ENCODE measurements around the gene CAT.

The CAT gene
- 26.7 to 64.1 (median 48.8) reads per million in 3 donors for total RNA-seq

GRCh38 chr11:34438529-34439507 is at the start of gene CAT:
TSS of gene CAT (plus strand) at chr11:34438934. CDS start at chr11:34439014, 80 bp downstream.
- H3K27ac ChIP-seq (ENCODE audit: insufficient read depth, low read length, poor library complexity, severe bottlenecking): peak within 1 kb of the TSS; percentile 82
- H3K27me3 ChIP-seq (replicated peaks; ENCODE audit: control insufficient read depth, insufficient read depth, low read length, poor library complexity, severe bottlenecking): no peaks in the 10 kb centered on the region
- peaks cover 6% of the 10 kb centered on the region for H3K4me1 ChIP-seq (ENCODE audit: control insufficient read depth, insufficient read depth, low read length, poor library complexity, severe bottlenecking)
- H3K9me3 ChIP-seq (ENCODE audit: control insufficient read depth, low read length): no peaks in the 10 kb centered on the region
- H3K36me3 ChIP-seq (ENCODE audit: control insufficient read depth, insufficient read depth, low read length): no peaks in the 10 kb centered on the region
- peak within 1 kb of the TSS; percentile 82 for H3K4me3 ChIP-seq (ENCODE audit: insufficient read depth, low read depth, low read length, poor library complexity, severe bottlenecking)
- peak; percentile 91 to 96 (median 95) for DNase-seq

- no peak for DNase-seq
- Histone ChIP-seq H3K27me3 (replicated peaks; ENCODE audit: control insufficient read depth, insufficient read depth, low read length, poor library complexity, severe bottlenecking) (no peaks in the 10 kb centered on the region), H3K4me1 (ENCODE audit: control insufficient read depth, insufficient read depth, low read length, poor library complexity, severe bottlenecking) (no peaks in the 10 kb centered on the region), H3K4me3 (ENCODE audit: insufficient read depth, low read depth, low read length, poor library complexity, severe bottlenecking) (no peak overlapping the region), H3K9me3 (ENCODE audit: control insufficient read depth, low read length) (no peaks in the 10 kb centered on the region), H3K27ac (ENCODE audit: insufficient read depth, low read length, poor library complexity, severe bottlenecking) (no peak overlapping the region), H3K36me3 (ENCODE audit: control insufficient read depth, insufficient read depth, low read length) (no peaks in the 10 kb centered on the region)
Measured at GRCh38 chr11:34394771-34395300, 43.9 kb upstream of the CAT start.

DNA sequence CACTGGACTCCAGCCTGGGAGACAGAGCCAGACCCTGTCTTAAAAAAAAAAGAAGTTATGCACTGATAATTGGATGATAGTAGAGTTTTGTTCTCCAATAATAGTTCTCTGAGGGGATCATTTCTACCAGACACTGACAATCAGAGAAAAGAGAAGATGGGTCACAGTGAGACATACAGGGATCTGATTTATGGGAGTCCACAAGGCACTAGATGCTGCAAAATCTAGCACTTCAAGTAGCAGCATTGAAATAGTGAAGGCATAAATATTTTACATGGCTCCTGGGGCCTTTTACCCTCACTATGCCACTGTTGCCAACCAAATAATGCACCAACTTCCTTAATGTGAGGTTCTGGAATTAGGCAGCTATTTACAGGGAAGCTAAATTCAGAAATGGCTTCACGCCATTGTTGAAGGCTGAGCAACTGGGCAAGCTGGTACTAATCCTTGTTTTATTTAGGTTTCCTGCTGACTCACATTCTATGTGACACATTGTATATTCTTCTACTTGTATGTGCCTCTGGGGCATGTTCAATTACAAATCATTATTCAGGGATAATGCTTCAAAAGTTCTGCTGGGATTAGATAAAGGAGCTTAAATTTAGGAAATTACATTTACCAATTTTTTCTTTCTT is 42.7 kb upstream of the CAT start:
- no peaks in the 10 kb centered on the region for H3K27me3 ChIP-seq (replicated peaks; ENCODE audit: control insufficient read depth, insufficient read depth, low read length, poor library complexity, severe bottlenecking)
- no peaks in the 10 kb centered on the region for H3K4me1 ChIP-seq (ENCODE audit: control insufficient read depth, insufficient read depth, low read length, poor library complexity, severe bottlenecking)
- no peaks in the 10 kb centered on the region for H3K9me3 ChIP-seq (ENCODE audit: control insufficient read depth, low read length)
- no peaks in the 10 kb centered on the region for H3K36me3 ChIP-seq (ENCODE audit: control insufficient read depth, insufficient read depth, low read length)
- no peak overlapping the region for H3K27ac ChIP-seq (ENCODE audit: insufficient read depth, low read length, poor library complexity, severe bottlenecking)
- no peak for DNase-seq
- no peak overlapping the region for H3K4me3 ChIP-seq (ENCODE audit: insufficient read depth, low read depth, low read length, poor library complexity, severe bottlenecking)

DNA sequence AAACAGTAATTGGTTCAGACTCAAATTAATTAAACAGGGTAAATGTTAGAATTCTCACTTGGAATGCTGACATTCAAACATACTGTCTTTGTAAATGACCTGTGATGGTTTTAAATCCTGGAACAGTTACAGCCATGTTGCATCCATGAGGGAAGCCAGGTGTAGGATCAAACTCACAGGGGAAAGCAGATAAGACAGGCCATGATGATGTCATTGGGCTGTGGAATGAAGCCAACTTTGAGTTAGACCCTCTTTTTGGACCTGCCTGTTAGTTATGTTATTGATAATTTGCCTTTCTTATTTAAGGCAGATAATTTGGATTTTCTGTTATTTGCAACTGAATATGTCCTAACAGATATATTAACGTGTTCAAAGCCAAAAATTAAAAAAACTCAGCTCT is 41.6 kb upstream of the CAT start:
- Histone ChIP-seq H3K36me3 (ENCODE audit: control insufficient read depth, insufficient read depth, low read length) (no peaks in the 10 kb centered on the region), H3K27me3 (replicated peaks; ENCODE audit: control insufficient read depth, insufficient read depth, low read length, poor library complexity, severe bottlenecking) (no peaks in the 10 kb centered on the region), H3K4me3 (ENCODE audit: insufficient read depth, low read depth, low read length, poor library complexity, severe bottlenecking) (no peak overlapping the region), H3K9me3 (ENCODE audit: control insufficient read depth, low read length) (no peaks in the 10 kb centered on the region), H3K4me1 (ENCODE audit: control insufficient read depth, insufficient read depth, low read length, poor library complexity, severe bottlenecking) (no peaks in the 10 kb centered on the region), H3K27ac (ENCODE audit: insufficient read depth, low read length, poor library complexity, severe bottlenecking) (no peak overlapping the region)
- no peak for DNase-seq

DNA sequence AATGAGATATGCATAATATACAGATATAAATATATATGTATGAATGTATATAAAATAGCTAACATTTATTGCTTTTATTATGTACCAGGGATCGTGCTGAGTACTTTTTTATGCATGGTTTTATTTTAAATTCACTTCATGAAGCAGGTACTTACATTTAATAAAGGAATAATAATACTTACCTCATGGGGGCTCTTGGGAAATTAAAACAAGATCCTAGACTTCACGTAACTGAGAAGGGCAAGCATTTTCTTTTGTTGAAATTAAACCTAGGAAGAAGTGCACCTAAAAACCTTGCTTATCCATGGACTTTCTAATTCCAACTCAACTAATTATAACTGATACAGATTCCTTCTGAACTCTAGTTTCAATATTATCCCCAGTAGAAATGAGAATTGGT is 40.9 kb upstream of the CAT start:
- H3K4me3 ChIP-seq (ENCODE audit: insufficient read depth, low read depth, low read length, poor library complexity, severe bottlenecking): no peak overlapping the region
- no peak overlapping the region for H3K27ac ChIP-seq (ENCODE audit: insufficient read depth, low read length, poor library complexity, severe bottlenecking)
- H3K4me1 ChIP-seq (ENCODE audit: control insufficient read depth, insufficient read depth, low read length, poor library complexity, severe bottlenecking): no peaks in the 10 kb centered on the region
- H3K36me3 ChIP-seq (ENCODE audit: control insufficient read depth, insufficient read depth, low read length): no peaks in the 10 kb centered on the region
- no peaks in the 10 kb centered on the region for H3K27me3 ChIP-seq (replicated peaks; ENCODE audit: control insufficient read depth, insufficient read depth, low read length, poor library complexity, severe bottlenecking)
- no peaks in the 10 kb centered on the region for H3K9me3 ChIP-seq (ENCODE audit: control insufficient read depth, low read length)
- DNase-seq: no peak

DNA sequence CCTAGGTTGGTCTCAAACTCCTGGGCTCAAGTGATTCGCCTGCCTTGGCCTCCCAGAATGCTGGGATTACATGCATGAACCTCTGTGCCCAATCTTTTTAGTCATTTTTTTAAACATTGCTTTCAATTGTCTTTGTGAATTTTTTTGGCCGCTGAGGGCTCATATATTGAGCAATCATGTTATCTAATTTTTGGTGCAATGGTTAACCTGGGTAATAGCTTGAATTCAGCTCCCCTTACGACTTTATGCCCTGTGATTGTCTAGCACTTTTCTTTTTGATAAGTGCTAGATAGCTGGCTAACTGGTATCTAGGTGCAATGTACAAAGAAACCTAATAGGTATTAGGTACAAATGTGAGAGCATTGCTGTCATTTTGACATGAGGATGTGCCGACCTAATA is 35.3 kb upstream of the CAT start:
- no peak overlapping the region for H3K4me3 ChIP-seq (ENCODE audit: insufficient read depth, low read depth, low read length, poor library complexity, severe bottlenecking)
- H3K27ac ChIP-seq (ENCODE audit: insufficient read depth, low read length, poor library complexity, severe bottlenecking): no peak overlapping the region
- no peak for DNase-seq
- H3K9me3 ChIP-seq (ENCODE audit: control insufficient read depth, low read length): no peaks in the 10 kb centered on the region
- peaks cover 7% of the 10 kb centered on the region for H3K27me3 ChIP-seq (replicated peaks; ENCODE audit: control insufficient read depth, insufficient read depth, low read length, poor library complexity, severe bottlenecking)
- H3K4me1 ChIP-seq (ENCODE audit: control insufficient read depth, insufficient read depth, low read length, poor library complexity, severe bottlenecking): peaks cover 3% of the 10 kb centered on the region
- no peaks in the 10 kb centered on the region for H3K36me3 ChIP-seq (ENCODE audit: control insufficient read depth, insufficient read depth, low read length)

DNA sequence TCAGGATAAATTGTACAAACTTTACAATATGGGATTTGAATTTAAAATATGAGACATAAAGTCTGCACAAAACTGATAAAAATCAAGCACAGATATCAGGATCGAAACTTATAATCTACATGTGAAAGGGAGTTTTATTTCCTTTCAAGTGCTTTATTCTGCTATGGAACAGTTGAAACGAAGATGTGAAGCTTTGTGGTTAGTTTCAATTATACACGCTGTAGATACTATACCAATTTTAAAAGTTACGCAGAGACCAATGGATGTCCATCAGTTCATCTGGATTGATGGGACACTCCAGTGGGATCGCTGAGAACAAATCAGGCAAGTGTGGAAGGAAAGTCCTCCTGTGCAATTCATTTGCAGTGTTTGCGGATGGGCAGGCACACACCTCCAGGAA is 34.5 kb upstream of the CAT start:
- no peak overlapping the region for H3K4me3 ChIP-seq (ENCODE audit: insufficient read depth, low read depth, low read length, poor library complexity, severe bottlenecking)
- H3K4me1 ChIP-seq (ENCODE audit: control insufficient read depth, insufficient read depth, low read length, poor library complexity, severe bottlenecking): peaks cover 3% of the 10 kb centered on the region
- no peaks in the 10 kb centered on the region for H3K9me3 ChIP-seq (ENCODE audit: control insufficient read depth, low read length)
- peaks cover 7% of the 10 kb centered on the region for H3K27me3 ChIP-seq (replicated peaks; ENCODE audit: control insufficient read depth, insufficient read depth, low read length, poor library complexity, severe bottlenecking)
- no peak overlapping the region for H3K27ac ChIP-seq (ENCODE audit: insufficient read depth, low read length, poor library complexity, severe bottlenecking)
- H3K36me3 ChIP-seq (ENCODE audit: control insufficient read depth, insufficient read depth, low read length): no peaks in the 10 kb centered on the region
- DNase-seq: no peak

- no peaks in the 10 kb centered on the region for H3K36me3 ChIP-seq (ENCODE audit: control insufficient read depth, insufficient read depth, low read length)
- H3K27me3 ChIP-seq (replicated peaks; ENCODE audit: control insufficient read depth, insufficient read depth, low read length, poor library complexity, severe bottlenecking): peaks cover 7% of the 10 kb centered on the region
- DNase-seq: peak in 1 of 3 donors; percentile 2
- no peak overlapping the region for H3K4me3 ChIP-seq (ENCODE audit: insufficient read depth, low read depth, low read length, poor library complexity, severe bottlenecking)
- no peak overlapping the region for H3K27ac ChIP-seq (ENCODE audit: insufficient read depth, low read length, poor library complexity, severe bottlenecking)
- H3K9me3 ChIP-seq (ENCODE audit: control insufficient read depth, low read length): no peaks in the 10 kb centered on the region
- peaks cover 3% of the 10 kb centered on the region for H3K4me1 ChIP-seq (ENCODE audit: control insufficient read depth, insufficient read depth, low read length, poor library complexity, severe bottlenecking)
Measured at GRCh38 chr11:34405079-34405858, 33.5 kb upstream of the CAT start.

DNA sequence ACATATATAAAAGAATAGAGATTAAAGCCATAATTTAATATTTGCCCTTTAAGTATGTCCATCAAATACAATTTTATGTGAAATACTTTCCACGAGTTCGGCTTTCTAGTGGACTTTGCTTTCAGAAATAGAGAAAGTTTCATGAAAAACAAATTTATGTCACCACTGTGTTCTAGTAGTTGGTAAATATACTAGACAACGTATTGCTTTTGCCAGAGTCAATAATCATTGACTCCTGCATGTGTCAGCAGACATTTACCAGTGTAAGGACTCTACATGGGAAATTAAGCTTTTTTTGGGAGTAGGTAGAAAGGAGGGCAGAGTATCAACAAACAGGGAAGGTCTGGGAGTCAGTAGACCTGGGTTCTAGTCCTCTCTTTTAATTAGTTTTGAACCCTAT is 32.3 kb upstream of the CAT start:
- peaks cover 3% of the 10 kb centered on the region for H3K4me1 ChIP-seq (ENCODE audit: control insufficient read depth, insufficient read depth, low read length, poor library complexity, severe bottlenecking)
- H3K9me3 ChIP-seq (ENCODE audit: control insufficient read depth, low read length): no peaks in the 10 kb centered on the region
- DNase-seq: no peak
- no peak overlapping the region for H3K4me3 ChIP-seq (ENCODE audit: insufficient read depth, low read depth, low read length, poor library complexity, severe bottlenecking)
- H3K36me3 ChIP-seq (ENCODE audit: control insufficient read depth, insufficient read depth, low read length): no peaks in the 10 kb centered on the region
- H3K27me3 ChIP-seq (replicated peaks; ENCODE audit: control insufficient read depth, insufficient read depth, low read length, poor library complexity, severe bottlenecking): peaks cover 7% of the 10 kb centered on the region
- no peak overlapping the region for H3K27ac ChIP-seq (ENCODE audit: insufficient read depth, low read length, poor library complexity, severe bottlenecking)

Measured in effector memory CD4-positive, alpha-beta T cell (primary cell).